IMR-90 (cell line): ENCODE data around the gene KLHDC7B. TPM values are rescaled to one million over a fixed set of nuclear protein-coding genes. Genes with fewer than 3 reads are reported as not detected.

Experiments used
- ATAC-seq: fragments of 200-7000 bp; cut with Tn5 transposase; 2 replicates; pipeline ENCODE4 v1.9.1; 2020; ENCODE audit warnings: low read depth, mild to moderate bottlenecking, moderate library complexity
- BruUV-seq: library from RNA; stranded (reverse); fragments of 400-500 nt; replicated peaks from 2 replicates; lab custom pipeline; 2021; lab: Mats Ljungman, UMichigan
- CTCF ChIA-PET: fragments of 300-600 bp; formaldehyde crosslinking; extraction: SDS; loops from one replicate; lab custom pipeline; 2021; ENCODE audit warnings: antibody characterized with exemption; lab: Yijun Ruan, JAX
- POLR2A ChIA-PET: fragments of 300-600 bp; sonication (Branson Sonifier 250); formaldehyde crosslinking; loops from one replicate; lab custom pipeline; 2022; ENCODE audit warnings: antibody characterized with exemption; ENCODE audit not compliant: unreplicated experiment; lab: Charles Lee
- DNase-seq: peaks from one replicate; pipeline ENCODE4 v3.0.0; 2013
- H2AFZ ChIP-seq: replicated peaks from 2 replicates; pipeline ENCODE3; 2013; ENCODE audit warnings: low read length, mild to moderate bottlenecking; ENCODE audit not compliant: poor library complexity
- H2AK5ac ChIP-seq: 2 replicates; pipeline ENCODE4 v1.6.1; 2013; ENCODE audit warnings: low read depth, low read length, inconsistent platforms
- H2AK9ac ChIP-seq: replicated peaks from 2 replicates; pipeline ENCODE3; 2013; ENCODE audit warnings: mild to moderate bottlenecking, low read depth, low read length, moderate library complexity; ENCODE audit not compliant: poor library complexity
- H2BK120ac ChIP-seq: 2 replicates; pipeline ENCODE4 v1.6.1; 2013; ENCODE audit warnings: low read depth, low read length, inconsistent platforms
- H2BK15ac ChIP-seq: 3 replicates; pipeline ENCODE4 v1.6.1; 2013; ENCODE audit warnings: low read depth, low read length, inconsistent platforms
- H2BK20ac ChIP-seq: 2 replicates; pipeline ENCODE4 v1.6.1; 2013; ENCODE audit warnings: low read depth, mild to moderate bottlenecking, inconsistent platforms, low read length, moderate library complexity
- H2BK5ac ChIP-seq: 2 replicates; pipeline ENCODE4 v1.6.1; 2013; ENCODE audit warnings: mild to moderate bottlenecking, low read depth, low read length, inconsistent platforms; ENCODE audit not compliant: poor library complexity, severe bottlenecking
- H3K14ac ChIP-seq: replicated peaks from 2 replicates; pipeline ENCODE4 v1.6.1; 2013; ENCODE audit warnings: low read depth, low read length, inconsistent platforms
- H3K18ac ChIP-seq: 2 replicates; pipeline ENCODE4 v1.6.1; 2013; ENCODE audit warnings: low read depth, low read length, control low read depth
- H3K23ac ChIP-seq: 2 replicates; pipeline ENCODE4 v1.6.1; 2013; ENCODE audit warnings: low read depth, low read length, inconsistent platforms
- H3K27ac ChIP-seq: 2 replicates; pipeline ENCODE4 v1.5.1; 2013; ENCODE audit warnings: mild to moderate bottlenecking, control low read depth, low read length; ENCODE audit not compliant: insufficient read depth
- H3K27me3 ChIP-seq: 2 replicates; pipeline ENCODE4 v1.6.1; 2013; ENCODE audit warnings: low read length; ENCODE audit not compliant: control insufficient read depth, insufficient read depth
- H3K36me3 ChIP-seq: 2 replicates; pipeline ENCODE4 v1.6.1; 2013; ENCODE audit warnings: low read length, mixed read lengths; ENCODE audit not compliant: control insufficient read depth, insufficient read depth
- H3K4ac ChIP-seq: 2 replicates; pipeline ENCODE4 v1.6.1; 2013; ENCODE audit warnings: low read depth, low read length, inconsistent platforms
- H3K4me1 ChIP-seq: 2 replicates; pipeline ENCODE4 v1.6.1; 2013; ENCODE audit warnings: low read length, mixed read lengths; ENCODE audit not compliant: control insufficient read depth, insufficient read depth
- H3K4me2 ChIP-seq: 2 replicates; pipeline ENCODE4 v1.6.1; 2013; ENCODE audit warnings: low read depth, mild to moderate bottlenecking, control low read depth, low read length, moderate library complexity
- H3K4me3 ChIP-seq: 2 replicates; pipeline ENCODE4 v1.5.1; 2013; ENCODE audit warnings: low read depth, mild to moderate bottlenecking, control low read depth, low read length, moderate library complexity; ENCODE audit not compliant: insufficient read depth
- H3K56ac ChIP-seq: 2 replicates; pipeline ENCODE4 v1.6.1; 2013; ENCODE audit warnings: low read length, inconsistent platforms; ENCODE audit not compliant: insufficient read depth; ENCODE audit errors: extremely low read depth
- H3K79me1 ChIP-seq, 2 experiments: 2 replicates each; pipeline ENCODE4 v1.6.1; 2013; ENCODE audit warnings: low read length in 2 of 2, inconsistent platforms in 1 of 2, low read depth in 1 of 2
- H3K9ac ChIP-seq: 2 replicates; pipeline ENCODE4 v1.6.1; 2013; ENCODE audit warnings: low read depth, low read length, control low read depth
- H3K9me1 ChIP-seq: 2 replicates; pipeline ENCODE4 v1.6.1; 2013; ENCODE audit warnings: low read length, inconsistent platforms; ENCODE audit not compliant: insufficient read depth
- H3K9me3 ChIP-seq: 2 replicates; pipeline ENCODE4 v1.6.1; 2013; ENCODE audit warnings: low read length; ENCODE audit not compliant: control insufficient read depth, insufficient read depth
- H4K20me1 ChIP-seq: 2 replicates; pipeline ENCODE4 v1.6.1; 2013; ENCODE audit warnings: low read length, inconsistent platforms; ENCODE audit not compliant: insufficient read depth
- H4K5ac ChIP-seq: 2 replicates; pipeline ENCODE4 v1.6.1; 2013; ENCODE audit warnings: mild to moderate bottlenecking, low read depth, low read length, control low read depth
- H4K8ac ChIP-seq, 2 experiments: 2 replicates each; pipeline ENCODE4 v1.6.1; 2013; ENCODE audit warnings: low read depth in 2 of 2, low read length in 2 of 2, control low read depth in 1 of 2, inconsistent platforms in 1 of 2
- H4K91ac ChIP-seq: 2 replicates; pipeline ENCODE4 v1.6.1; 2013; ENCODE audit warnings: low read depth, low read length, inconsistent platforms; ENCODE audit not compliant: insufficient read depth
- BHLHE40 ChIP-seq: fragments of 150-350 bp; IDR thresholded peaks from 2 replicates; pipeline ENCODE4 v1.6.1; 2016; ENCODE audit warnings: mild to moderate bottlenecking, low read depth, low read length
- ELK1 ChIP-seq: fragments of 150-350 bp; IDR thresholded peaks from 2 replicates; pipeline ENCODE4 v1.6.1; 2016; ENCODE audit warnings: low read depth, mild to moderate bottlenecking, low read length, moderate library complexity, borderline replicate concordance
- FOS ChIP-seq: fragments of 150-350 bp; IDR thresholded peaks from 2 replicates; pipeline ENCODE4 v1.6.1; 2016; ENCODE audit warnings: low read depth, low read length
- MAFK ChIP-seq: IDR thresholded peaks from 2 replicates; pipeline ENCODE4 v1.6.1; 2012; ENCODE audit warnings: low read depth, low read length, improper control_type of control experiment
- POLR2A ChIP-seq: IDR thresholded peaks from 2 replicates; pipeline ENCODE4 v1.6.1; 2012; ENCODE audit warnings: mild to moderate bottlenecking, low read depth, low read length
- RAD21 ChIP-seq: IDR thresholded peaks from 2 replicates; pipeline ENCODE4 v1.6.1; 2012; ENCODE audit warnings: low read length, improper control_type of control experiment
- RCOR1 ChIP-seq: IDR thresholded peaks from 2 replicates; pipeline ENCODE4 v1.6.1; 2012; ENCODE audit warnings: mild to moderate bottlenecking, low read length, improper control_type of control experiment; ENCODE audit not compliant: insufficient replicate concordance
- SMC3 ChIP-seq: fragments of 150-350 bp; IDR thresholded peaks from 2 replicates; pipeline ENCODE4 v1.6.1; 2016; ENCODE audit warnings: low read depth, mild to moderate bottlenecking, antibody characterized with exemption, low read length, moderate library complexity
- WGBS, 2 experiments: methylation state at CpG; one replicate each; pipeline versions ENCODE4 v1.1.5 to v1.1.7; 2013; ENCODE audit warnings: missing lambda C conversion rate in 2 of 2; ENCODE audit not compliant: insufficient read length in 1 of 2; ENCODE audit errors: extremely low coverage in 2 of 2; 5-methylcytosine and 5-hydroxymethylcytosine counted together
- dilution Hi-C: fragments of 300-500 bp; cut with HindIII; formaldehyde crosslinking; loops from one replicate; pipeline ENCODE4 v1.14.3; 2018; ENCODE audit warnings: low sequenced_read_pairs; ENCODE audit not compliant: unreplicated experiment
- in situ Hi-C: fragments of 300-500 bp; cut with MboI; formaldehyde crosslinking; loops from 3 replicates; pipeline ENCODE4 v1.14.3; 2019; ENCODE audit warnings: low sequenced_read_pairs, inconsistent platforms, mixed read lengths
- intact Hi-C: fragments of 100-400 bp; cut with micrococcal nuclease; formaldehyde crosslinking; loops from 2 replicates; pipeline ENCODE4 v1.10.0; 2022
- polyA plus RNA-seq, 3 experiments: library from polyadenylated mRNA; depleted of rRNA; stranded (reverse); fragments of >200 nt; gene quantifications; 2 replicates each; pipeline ENCODE4 v1.2.3, GENCODE V29; 2012; ENCODE audit warnings: low replicate concordance in 1 of 3
- total RNA-seq: library from RNA; depleted of rRNA; stranded (reverse); fragments of >200 nt; gene quantifications from 2 replicates; pipeline ENCODE4 v1.2.3, GENCODE V29; 2012

The KLHDC7B gene
- total and polyA plus RNA-seq, 2 of the 4 experiments (the other 2 are of a cell fraction): 0.05 TPM; not detected in 1

GRCh38 chr22:50542416-50542927 lies 3.2 kb upstream of the KLHDC7B start:
- in situ Hi-C loops (no loop called here), dilution Hi-C loops (no loop called here), intact Hi-C loops (no loop called here)
- no peak overlapping the region for H3K4me3 ChIP-seq
- no peak overlapping the region for H3K9ac ChIP-seq
- H3K79me1 ChIP-seq: no peaks in the 10 kb centered on the region
- H3K23ac ChIP-seq: no peak overlapping the region
- no peak for ATAC-seq
- no peak overlapping the region for H2BK5ac ChIP-seq
- no peaks in the 10 kb centered on the region for H3K9me3 ChIP-seq
- no peaks in the 10 kb centered on the region for H4K20me1 ChIP-seq
- no TSS peak for BruUV-seq
- POLR2A ChIA-PET: no interaction called here
- no peak overlapping the region for H2BK15ac ChIP-seq
- H4K5ac ChIP-seq: no peak overlapping the region
- H3K4me2 ChIP-seq: no peak overlapping the region
- H2AK5ac ChIP-seq: 0 out of 2 replicates have a peak overlapping the region, but pooled peaks have one; percentile 25
- H2BK20ac ChIP-seq: no peak overlapping the region
- H3K27me3 ChIP-seq: peaks cover 28% of the 10 kb centered on the region
- no peak overlapping the region for H2AFZ ChIP-seq
- no peak overlapping the region for H3K18ac ChIP-seq
- H3K4ac ChIP-seq: no peak overlapping the region; the same call in 1 of the 2 replicates
- H3K14ac ChIP-seq: no peak overlapping the region
- no peak overlapping the region for H3K56ac ChIP-seq
- 88% methylated on average over 11 of the region's 19 CpGs; no CpG with 5 or more reads in 1 of the 2 experiments for WGBS, 2 experiments
- peaks cover 12% of the 10 kb centered on the region for H3K4me1 ChIP-seq
- no peak overlapping the region for H2AK9ac ChIP-seq
- no peaks in the 10 kb centered on the region for H3K36me3 ChIP-seq
- TF ChIP-seq FOS (no peak), MAFK (no peak), POLR2A (no peak), ELK1 (no peak), BHLHE40 (no peak), RCOR1 (no peak), SMC3 (no peak), RAD21 (no peak)
- CTCF ChIA-PET: interaction anchor here (0.6 kb wide), 1 partner anchor 14 kb away, joined by 3 read pairs; no protein-coding TSS in a partner anchor
- no peak overlapping the region for H4K8ac ChIP-seq
- no peak for DNase-seq
- H2BK120ac ChIP-seq: peak overlapping the region; percentile 1; the same call in 1 of the 2 replicates
- H3K9me1 ChIP-seq: peaks cover 7% of the 10 kb centered on the region
- no peak overlapping the region for H4K91ac ChIP-seq
- H3K27ac ChIP-seq: no peak overlapping the region
